Fibroblast of skin of left quadriceps (primary cell): Measurements from ENCODE around the gene DEDD2.
"Not testable (repeated sequence)": the region's sequence is repeated elsewhere in the genome, so short reads cannot be mapped to it uniquely, and the experiment has no call there.

Source experiments
- DNase-seq, 2 experiments: peaks; one replicate each; pipeline ENCODE4 v3.0.0-alpha.2; 2013; ENCODE audit warnings: low read depth in 2 of 2

DEDD2 gene, protein sequence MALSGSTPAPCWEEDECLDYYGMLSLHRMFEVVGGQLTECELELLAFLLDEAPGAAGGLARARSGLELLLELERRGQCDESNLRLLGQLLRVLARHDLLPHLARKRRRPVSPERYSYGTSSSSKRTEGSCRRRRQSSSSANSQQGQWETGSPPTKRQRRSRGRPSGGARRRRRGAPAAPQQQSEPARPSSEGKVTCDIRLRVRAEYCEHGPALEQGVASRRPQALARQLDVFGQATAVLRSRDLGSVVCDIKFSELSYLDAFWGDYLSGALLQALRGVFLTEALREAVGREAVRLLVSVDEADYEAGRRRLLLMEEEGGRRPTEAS

DNA sequence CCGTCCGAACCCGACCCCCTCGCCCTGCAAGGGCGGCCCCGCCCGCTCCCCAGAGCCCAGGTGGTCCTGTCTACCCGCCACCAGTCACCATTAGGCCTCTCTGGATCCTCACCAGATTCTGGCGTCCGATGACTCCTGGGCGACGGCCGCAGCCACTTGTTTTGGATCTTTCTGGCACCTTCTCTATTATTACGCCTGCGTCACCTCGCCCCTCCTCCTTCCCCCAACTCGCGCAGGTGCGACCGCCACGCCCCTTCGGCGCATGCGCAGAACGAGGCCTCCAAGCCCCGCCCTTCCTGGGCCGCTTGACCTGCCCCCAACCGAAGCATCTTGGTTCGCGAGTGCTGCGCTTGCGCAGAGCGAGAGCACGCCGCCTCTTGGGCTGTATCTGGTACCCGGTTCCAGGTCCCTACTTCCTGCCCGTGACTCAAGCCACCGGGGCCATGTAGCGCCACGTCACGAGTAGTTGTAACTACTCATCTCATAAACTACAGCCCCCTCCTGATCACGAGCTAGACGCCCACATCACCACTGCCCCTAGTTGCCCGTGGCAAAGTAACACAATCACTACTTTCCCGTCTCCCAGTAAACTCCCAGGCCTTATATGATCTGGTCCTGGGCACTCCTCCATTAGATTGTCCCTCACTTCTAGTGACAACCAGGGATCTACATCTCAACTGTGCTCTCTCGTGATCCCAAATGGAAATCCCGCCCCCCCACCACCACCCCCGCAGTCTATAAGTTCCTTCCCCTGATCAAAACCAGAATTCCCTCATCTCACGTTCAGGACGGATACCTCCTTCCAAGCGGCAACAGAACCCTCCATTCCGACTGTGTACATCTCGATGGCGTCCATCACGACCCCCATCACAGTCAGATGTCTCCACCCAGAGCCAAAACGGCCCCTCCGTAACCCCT is at the start of gene DEDD2:
Gene DEDD2 (minus strand): TSS at position 158 of the 918 bp plus-strand sequence. CDS start 670 bp downstream, outside the sequence.
- DNase-seq, result peak; percentile 93

- DNase-seq, result not testable (repeated sequence)
These were observed 49.6 kb upstream of the DEDD2 start for GRCh38 chr19:42266928-42267603.

DNA sequence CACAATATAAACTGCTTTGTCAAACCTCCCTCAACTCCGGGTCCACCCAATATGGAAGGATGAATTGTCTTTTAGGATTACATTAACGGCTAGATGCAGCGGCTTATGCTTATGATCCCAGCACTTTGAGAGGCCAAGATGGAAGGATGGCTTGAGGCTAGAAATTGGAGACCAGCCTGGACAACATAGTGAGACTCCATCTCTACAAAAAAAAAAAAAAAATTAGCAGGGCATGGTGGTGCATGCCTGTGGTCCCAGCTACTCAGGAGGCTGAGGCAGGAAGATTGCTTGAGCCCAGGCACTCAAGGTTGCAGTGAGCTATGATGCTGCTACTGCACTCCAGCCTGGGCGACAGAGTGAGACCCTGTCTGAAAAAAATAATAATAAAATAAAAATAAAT is 48.6 kb upstream of the DEDD2 start:
- DNase-seq, result not testable (repeated sequence)

DNA sequence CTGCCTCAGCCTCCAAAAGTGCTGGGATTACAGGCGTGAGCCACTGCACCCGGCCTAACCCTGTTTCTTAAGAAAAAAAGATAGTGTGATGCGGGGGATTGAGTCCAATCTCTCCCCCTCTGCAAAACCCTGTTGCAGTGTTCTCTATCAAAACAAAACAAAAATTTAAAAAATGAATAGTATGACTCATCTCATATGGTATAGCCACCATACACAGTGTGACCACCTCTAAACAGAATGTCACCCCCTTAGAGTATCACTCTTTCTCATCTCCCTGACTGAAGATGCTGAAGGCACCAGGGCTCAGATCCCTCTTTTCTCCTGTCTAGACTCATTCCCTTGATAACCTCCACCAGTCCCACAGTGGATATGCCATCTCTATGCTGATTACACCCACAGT is 44.3 kb upstream of the DEDD2 start:
- DNase-seq, result no peak

DNA sequence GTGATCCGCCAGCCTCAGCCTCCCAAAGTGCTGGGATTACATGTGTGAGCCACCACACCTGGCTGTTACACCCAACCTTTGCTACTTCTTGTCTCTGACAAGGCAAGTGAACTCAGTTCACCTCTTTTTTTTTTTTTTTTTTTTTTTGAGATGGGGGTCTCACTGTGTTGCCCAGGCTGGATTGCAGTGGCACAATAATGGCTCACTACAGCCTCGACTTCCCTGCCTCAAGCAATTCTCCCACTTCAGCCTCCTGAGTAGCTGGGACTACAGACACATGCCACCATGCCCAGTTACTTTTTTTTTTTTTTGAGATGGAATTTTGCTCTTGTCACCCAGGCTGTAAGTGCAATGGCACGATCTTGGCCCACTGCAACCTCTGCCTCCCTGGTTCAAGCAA is 40.4 kb upstream of the DEDD2 start:
- not testable (repeated sequence) for DNase-seq

- DNase-seq, result no peak
These were observed 38.6 kb upstream of the DEDD2 start for GRCh38 chr19:42255766-42256745.

DNA sequence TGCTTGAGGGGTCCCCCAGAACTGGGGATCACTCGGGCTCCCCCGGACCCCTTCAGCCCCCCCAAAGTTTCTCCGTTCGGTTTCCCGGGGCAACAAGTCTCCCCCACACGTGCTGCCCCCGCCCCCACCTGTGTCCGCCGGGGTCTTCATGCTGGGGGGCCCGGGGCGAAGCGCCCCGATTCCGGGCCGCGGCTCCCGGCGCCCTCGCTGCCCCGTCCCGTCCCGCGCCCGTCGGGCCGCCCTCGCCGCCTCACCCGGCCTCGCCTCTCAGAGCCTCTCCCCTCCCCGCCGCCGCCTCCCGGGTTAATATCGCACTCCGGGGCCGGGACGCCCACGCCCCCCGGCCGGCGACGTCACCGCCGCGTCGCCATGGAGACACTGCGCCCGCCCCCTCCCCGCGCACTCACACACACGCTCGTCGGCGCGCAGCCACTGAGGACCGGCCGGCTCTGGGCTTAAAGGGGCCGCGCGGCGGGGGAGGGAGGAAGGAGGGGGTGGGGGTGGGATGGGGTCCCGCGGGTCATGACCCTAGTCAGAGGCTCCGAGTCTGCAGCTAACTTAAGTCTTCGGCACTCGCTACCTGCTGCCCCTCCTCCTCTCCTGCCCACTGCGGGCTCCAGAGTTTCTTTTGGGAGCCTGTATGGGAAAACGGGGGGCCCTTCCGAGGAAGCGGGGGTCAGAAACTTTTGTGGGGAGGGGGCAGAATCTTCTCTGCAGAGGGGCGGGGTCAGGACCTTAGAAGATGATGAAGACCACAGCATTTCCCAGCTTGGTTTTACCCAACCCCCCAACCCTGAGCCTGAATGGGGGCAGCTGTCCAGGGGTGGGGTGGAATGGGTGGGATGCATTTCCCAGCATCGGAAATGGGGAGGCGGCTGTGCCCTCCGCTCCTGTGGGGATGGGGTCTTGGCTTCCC is 37.6 kb upstream of the DEDD2 start, which contains the start of gene ERF:
Gene ERF (minus strand): TSS at position 279 of the 916 bp plus-strand sequence. CDS start 129 bp downstream, at position 150.
- peak; percentile 75 to 81 for DNase-seq

- no peak for DNase-seq
These were observed 36.8 kb upstream of the DEDD2 start for GRCh38 chr19:42254089-42254849.

- DNase-seq, result no peak
These were observed 36.0 kb upstream of the DEDD2 start for GRCh38 chr19:42253245-42254088.

GRCh38 chr19:42252365-42253244 is 35.1 kb upstream of the DEDD2 start:
- no peak for DNase-seq

- DNase-seq, result no peak
These were observed 34.3 kb upstream of the DEDD2 start for GRCh38 chr19:42251572-42252358.

GRCh38 chr19:42250666-42251531 is 33.4 kb upstream of the DEDD2 start:
- no peak for DNase-seq

DNA sequence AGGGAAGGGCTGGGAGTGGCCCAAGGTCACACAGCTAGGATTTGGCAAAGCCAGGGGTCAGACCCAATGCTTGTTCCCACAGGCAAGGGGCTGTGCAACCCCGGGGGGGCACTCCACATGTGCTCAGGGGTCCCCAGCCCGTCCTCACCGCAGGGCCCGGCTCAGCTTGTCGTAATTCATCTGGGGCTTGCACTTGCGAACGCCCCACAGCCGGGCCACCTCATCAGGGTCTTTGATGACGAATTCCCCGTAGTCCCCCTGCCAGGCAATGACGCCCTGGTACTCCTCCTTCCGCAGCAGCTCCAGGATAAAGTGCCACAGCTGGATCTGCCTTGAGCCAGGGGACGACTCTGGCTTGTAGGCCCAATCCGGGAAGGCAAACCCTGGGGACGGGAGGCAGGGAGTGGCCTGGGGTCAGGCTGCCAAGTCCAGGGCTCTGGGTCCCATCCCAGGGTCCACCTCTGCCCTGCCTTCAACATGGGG is 32.7 kb upstream of the DEDD2 start:
- DNase-seq, result no peak

- no peak for DNase-seq
These were observed 32.3 kb upstream of the DEDD2 start for GRCh38 chr19:42249769-42250168.

- no peak for DNase-seq
These were observed 31.8 kb upstream of the DEDD2 start for GRCh38 chr19:42249149-42249750.
